ENCODE data around the gene SLC7A7. TPM values are rescaled to one million over a fixed set of nuclear protein-coding genes. Genes with fewer than 3 reads are reported as not detected.

Gene SLC7A7
- total and polyA plus RNA-seq, 2 experiments from 2014 or later: 3.6 to 4.1 TPM

DNA sequence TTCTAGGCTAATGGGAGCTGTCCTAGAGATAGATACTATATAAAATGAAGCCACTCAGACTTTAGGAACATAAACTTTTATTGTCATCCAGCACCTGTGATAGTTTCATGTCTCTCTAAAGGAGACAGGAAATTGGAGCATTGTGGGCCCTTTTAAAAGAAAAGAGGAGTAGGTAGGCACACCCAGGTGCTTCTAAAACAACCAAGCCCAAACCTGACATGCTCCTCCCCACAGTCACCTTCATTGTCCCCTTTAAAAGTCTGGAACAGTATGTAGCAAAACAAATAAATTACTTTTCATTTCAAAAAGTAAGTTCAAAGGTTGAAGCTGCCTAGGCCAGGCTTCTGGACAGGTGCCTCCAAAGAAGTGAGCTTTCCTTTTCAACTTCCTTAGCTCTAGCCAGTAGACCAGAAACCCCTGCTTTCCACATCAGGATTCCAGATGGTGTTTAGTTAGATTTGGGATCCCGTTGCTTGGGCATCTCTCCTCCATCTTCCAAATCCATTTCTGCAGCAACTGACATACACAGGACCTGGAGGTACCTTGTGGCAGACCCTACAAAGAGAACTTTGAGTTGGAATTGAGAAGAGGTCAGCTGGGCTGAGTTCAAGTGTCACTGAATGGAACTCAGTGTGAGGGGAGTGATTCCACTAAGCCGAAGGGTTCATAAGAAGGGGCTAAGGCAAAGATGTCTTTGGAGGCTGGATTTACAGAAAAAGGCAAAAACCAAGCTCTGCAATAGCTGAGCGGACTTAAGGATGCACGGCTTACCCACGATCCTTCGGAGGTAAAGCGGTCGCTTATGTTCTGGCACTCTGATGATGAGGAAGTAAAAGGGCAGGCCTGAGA, 41.8 kb downstream of the SLC7A7 start:
- no peak overlapping the region for H3K4me2 ChIP-seq
- peaks cover 37% of the 10 kb centered on the region for H3K36me3 ChIP-seq (ENCODE audit: insufficient read depth)
- DNase-seq (ENCODE audit: low spot score): no peak
- H3K27ac Mint-ChIP-seq: no peak overlapping the region; the same call in 1 of the 2 replicates
- TF ChIP-seq, protein P1, sequence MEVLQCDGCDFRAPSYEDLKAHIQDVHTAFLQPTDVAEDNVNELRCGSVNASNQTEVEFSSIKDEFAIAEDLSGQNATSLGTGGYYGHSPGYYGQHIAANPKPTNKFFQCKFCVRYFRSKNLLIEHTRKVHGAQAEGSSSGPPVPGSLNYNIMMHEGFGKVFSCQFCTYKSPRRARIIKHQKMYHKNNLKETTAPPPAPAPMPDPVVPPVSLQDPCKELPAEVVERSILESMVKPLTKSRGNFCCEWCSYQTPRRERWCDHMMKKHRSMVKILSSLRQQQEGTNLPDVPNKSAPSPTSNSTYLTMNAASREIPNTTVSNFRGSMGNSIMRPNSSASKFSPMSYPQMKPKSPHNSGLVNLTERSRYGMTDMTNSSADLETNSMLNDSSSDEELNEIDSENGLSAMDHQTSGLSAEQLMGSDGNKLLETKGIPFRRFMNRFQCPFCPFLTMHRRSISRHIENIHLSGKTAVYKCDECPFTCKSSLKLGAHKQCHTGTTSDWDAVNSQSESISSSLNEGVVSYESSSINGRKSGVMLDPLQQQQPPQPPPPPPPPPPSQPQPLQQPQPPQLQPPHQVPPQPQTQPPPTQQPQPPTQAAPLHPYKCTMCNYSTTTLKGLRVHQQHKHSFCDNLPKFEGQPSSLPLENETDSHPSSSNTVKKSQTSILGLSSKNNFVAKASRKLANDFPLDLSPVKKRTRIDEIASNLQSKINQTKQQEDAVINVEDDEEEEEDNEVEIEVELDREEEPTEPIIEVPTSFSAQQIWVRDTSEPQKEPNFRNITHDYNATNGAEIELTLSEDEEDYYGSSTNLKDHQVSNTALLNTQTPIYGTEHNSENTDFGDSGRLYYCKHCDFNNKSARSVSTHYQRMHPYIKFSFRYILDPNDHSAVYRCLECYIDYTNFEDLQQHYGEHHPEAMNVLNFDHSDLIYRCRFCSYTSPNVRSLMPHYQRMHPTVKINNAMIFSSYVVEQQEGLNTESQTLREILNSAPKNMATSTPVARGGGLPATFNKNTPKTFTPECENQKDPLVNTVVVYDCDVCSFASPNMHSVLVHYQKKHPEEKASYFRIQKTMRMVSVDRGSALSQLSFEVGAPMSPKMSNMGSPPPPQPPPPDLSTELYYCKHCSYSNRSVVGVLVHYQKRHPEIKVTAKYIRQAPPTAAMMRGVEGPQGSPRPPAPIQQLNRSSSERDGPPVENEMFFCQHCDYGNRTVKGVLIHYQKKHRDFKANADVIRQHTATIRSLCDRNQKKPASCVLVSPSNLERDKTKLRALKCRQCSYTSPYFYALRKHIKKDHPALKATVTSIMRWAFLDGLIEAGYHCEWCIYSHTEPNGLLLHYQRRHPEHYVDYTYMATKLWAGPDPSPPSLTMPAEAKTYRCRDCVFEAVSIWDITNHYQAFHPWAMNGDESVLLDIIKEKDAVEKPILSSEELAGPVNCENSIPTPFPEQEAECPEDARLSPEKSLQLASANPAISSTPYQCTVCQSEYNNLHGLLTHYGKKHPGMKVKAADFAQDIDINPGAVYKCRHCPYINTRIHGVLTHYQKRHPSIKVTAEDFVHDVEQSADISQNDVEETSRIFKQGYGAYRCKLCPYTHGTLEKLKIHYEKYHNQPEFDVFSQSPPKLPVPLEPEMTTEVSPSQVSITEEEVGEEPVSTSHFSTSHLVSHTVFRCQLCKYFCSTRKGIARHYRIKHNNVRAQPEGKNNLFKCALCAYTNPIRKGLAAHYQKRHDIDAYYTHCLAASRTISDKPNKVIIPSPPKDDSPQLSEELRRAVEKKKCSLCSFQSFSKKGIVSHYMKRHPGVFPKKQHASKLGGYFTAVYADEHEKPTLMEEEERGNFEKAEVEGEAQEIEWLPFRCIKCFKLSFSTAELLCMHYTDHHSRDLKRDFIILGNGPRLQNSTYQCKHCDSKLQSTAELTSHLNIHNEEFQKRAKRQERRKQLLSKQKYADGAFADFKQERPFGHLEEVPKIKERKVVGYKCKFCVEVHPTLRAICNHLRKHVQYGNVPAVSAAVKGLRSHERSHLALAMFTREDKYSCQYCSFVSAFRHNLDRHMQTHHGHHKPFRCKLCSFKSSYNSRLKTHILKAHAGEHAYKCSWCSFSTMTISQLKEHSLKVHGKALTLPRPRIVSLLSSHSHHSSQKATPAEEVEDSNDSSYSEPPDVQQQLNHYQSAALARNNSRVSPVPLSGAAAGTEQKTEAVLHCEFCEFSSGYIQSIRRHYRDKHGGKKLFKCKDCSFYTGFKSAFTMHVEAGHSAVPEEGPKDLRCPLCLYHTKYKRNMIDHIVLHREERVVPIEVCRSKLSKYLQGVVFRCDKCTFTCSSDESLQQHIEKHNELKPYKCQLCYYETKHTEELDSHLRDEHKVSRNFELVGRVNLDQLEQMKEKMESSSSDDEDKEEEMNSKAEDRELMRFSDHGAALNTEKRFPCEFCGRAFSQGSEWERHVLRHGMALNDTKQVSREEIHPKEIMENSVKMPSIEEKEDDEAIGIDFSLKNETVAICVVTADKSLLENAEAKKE (CRISPR knock-in tag; IDR thresholded peaks at IDR 0.05): no peak
- TF ChIP-seq EZH2phosphoT487 (IDR thresholded peaks at IDR 0.05; ENCODE audit: unreplicated experiment) (no peak), ZNF331 (CRISPR knock-in tag; IDR thresholded peaks at IDR 0.05; ENCODE audit: low read depth) (no peak), JUNB (IDR thresholded peaks at IDR 0.05; ENCODE audit: unreplicated experiment) (no peak), ZNF114 (CRISPR knock-in tag; IDR thresholded peaks at IDR 0.05) (no peak), CREB1 (CRISPR knock-in tag; IDR thresholded peaks at IDR 0.05; ENCODE audit: low read depth) (no peak), EZH2 (IDR thresholded peaks at IDR 0.05; ENCODE audit: low read depth, unreplicated experiment) (no peak), STAT1 (IDR thresholded peaks at IDR 0.05; ENCODE audit: unreplicated experiment) (no peak), NANOG (IDR thresholded peaks at IDR 0.05; ENCODE audit: borderline replicate concordance) (no peak), POLR2AphosphoS5 (IDR thresholded peaks at IDR 0.05; ENCODE audit: low read depth) (no peak)
- TF ChIP-seq, protein P2, sequence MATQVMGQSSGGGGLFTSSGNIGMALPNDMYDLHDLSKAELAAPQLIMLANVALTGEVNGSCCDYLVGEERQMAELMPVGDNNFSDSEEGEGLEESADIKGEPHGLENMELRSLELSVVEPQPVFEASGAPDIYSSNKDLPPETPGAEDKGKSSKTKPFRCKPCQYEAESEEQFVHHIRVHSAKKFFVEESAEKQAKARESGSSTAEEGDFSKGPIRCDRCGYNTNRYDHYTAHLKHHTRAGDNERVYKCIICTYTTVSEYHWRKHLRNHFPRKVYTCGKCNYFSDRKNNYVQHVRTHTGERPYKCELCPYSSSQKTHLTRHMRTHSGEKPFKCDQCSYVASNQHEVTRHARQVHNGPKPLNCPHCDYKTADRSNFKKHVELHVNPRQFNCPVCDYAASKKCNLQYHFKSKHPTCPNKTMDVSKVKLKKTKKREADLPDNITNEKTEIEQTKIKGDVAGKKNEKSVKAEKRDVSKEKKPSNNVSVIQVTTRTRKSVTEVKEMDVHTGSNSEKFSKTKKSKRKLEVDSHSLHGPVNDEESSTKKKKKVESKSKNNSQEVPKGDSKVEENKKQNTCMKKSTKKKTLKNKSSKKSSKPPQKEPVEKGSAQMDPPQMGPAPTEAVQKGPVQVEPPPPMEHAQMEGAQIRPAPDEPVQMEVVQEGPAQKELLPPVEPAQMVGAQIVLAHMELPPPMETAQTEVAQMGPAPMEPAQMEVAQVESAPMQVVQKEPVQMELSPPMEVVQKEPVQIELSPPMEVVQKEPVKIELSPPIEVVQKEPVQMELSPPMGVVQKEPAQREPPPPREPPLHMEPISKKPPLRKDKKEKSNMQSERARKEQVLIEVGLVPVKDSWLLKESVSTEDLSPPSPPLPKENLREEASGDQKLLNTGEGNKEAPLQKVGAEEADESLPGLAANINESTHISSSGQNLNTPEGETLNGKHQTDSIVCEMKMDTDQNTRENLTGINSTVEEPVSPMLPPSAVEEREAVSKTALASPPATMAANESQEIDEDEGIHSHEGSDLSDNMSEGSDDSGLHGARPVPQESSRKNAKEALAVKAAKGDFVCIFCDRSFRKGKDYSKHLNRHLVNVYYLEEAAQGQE (IDR thresholded peaks at IDR 0.05; ENCODE audit: unreplicated experiment): no peak
- TF ChIP-seq, protein P3, sequence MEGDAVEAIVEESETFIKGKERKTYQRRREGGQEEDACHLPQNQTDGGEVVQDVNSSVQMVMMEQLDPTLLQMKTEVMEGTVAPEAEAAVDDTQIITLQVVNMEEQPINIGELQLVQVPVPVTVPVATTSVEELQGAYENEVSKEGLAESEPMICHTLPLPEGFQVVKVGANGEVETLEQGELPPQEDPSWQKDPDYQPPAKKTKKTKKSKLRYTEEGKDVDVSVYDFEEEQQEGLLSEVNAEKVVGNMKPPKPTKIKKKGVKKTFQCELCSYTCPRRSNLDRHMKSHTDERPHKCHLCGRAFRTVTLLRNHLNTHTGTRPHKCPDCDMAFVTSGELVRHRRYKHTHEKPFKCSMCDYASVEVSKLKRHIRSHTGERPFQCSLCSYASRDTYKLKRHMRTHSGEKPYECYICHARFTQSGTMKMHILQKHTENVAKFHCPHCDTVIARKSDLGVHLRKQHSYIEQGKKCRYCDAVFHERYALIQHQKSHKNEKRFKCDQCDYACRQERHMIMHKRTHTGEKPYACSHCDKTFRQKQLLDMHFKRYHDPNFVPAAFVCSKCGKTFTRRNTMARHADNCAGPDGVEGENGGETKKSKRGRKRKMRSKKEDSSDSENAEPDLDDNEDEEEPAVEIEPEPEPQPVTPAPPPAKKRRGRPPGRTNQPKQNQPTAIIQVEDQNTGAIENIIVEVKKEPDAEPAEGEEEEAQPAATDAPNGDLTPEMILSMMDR (conservative IDR thresholded peaks at IDR 0.05; ENCODE audit: low read depth in 2 of 2): no peak
- TF ChIP-seq, protein P4, sequence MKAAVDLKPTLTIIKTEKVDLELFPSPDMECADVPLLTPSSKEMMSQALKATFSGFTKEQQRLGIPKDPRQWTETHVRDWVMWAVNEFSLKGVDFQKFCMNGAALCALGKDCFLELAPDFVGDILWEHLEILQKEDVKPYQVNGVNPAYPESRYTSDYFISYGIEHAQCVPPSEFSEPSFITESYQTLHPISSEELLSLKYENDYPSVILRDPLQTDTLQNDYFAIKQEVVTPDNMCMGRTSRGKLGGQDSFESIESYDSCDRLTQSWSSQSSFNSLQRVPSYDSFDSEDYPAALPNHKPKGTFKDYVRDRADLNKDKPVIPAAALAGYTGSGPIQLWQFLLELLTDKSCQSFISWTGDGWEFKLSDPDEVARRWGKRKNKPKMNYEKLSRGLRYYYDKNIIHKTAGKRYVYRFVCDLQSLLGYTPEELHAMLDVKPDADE (IDR thresholded peaks at IDR 0.05): no peak
- no peak overlapping the region for H3K4me3 ChIP-seq
- no peaks in the 10 kb centered on the region for H3K9me3 Mint-ChIP-seq
- no peak overlapping the region for H2AFZ ChIP-seq
- ATAC-seq: no peak
- no peaks in the 10 kb centered on the region for H3K9me2 ChIP-seq (ENCODE audit: insufficient read depth)
- H4K20me1 ChIP-seq (replicated peaks; ENCODE audit: insufficient read depth): no peaks in the 10 kb centered on the region
- no peak overlapping the region for H3K4me3 Mint-ChIP-seq
- no peaks in the 10 kb centered on the region for H3K27me3 ChIP-seq (ENCODE audit: insufficient read depth)
- peaks cover 3% of the 10 kb centered on the region; the same call in 1 of the 3 replicates for H3K4me1 Mint-ChIP-seq
- peaks cover 7% of the 10 kb centered on the region for H3K27me3 Mint-ChIP-seq (ENCODE audit: insufficient read depth, low read depth, poor library complexity)
- H3K36me3 Mint-ChIP-seq (ENCODE audit: low read depth): peaks cover 63% of the 10 kb centered on the region
- H3K4me1 ChIP-seq (ENCODE audit: insufficient read depth): no peaks in the 10 kb centered on the region
- H3F3A ChIP-seq (replicated peaks; ENCODE audit: low read depth): 0 out of 2 replicates have a peak, but pooled peaks cover 4% of the 10 kb centered on the region
- H3K27ac ChIP-seq (ENCODE audit: low read depth): no peak overlapping the region
- peaks cover 8% of the 10 kb centered on the region for H3K79me2 ChIP-seq (replicated peaks; ENCODE audit: insufficient read depth)
